Smooth muscle cell (in vitro differentiated cells): ENCODE results near the gene SNX13. TPM values are rescaled to one million over a fixed set of nuclear protein-coding genes. Genes with fewer than 3 reads are reported as not detected.
A peak's percentile ranks its signal among the peaks of the same experiment; 100 is the strongest.

Experiments
- DNase-seq: peaks from one replicate; lab custom pipeline; 2025; ENCODE audit not compliant: unreplicated experiment; lab: John Stamatoyannopoulos, UW
- H2AFZ ChIP-seq: fragments of 200-600 bp; sonication (generic); 2 replicates; pipeline ENCODE4 v1.6.0; 2016; ENCODE audit warnings: antibody characterized with exemption, low read depth, mild to moderate bottlenecking
- H3F3A ChIP-seq: fragments of 200-600 bp; sonication (generic); 2 replicates; pipeline ENCODE4 v1.6.0; 2017; ENCODE audit warnings: antibody characterized with exemption, low read depth
- H3K27ac ChIP-seq: fragments of 200-600 bp; sonication (generic); 2 replicates; pipeline ENCODE4 v1.5.1; 2016; ENCODE audit warnings: low read depth, mild to moderate bottlenecking
- H3K27me3 ChIP-seq: fragments of 200-600 bp; sonication (generic); 2 replicates; pipeline ENCODE4 v1.6.1; 2016; ENCODE audit warnings: low read depth, mild to moderate bottlenecking
- H3K36me3 ChIP-seq: fragments of 200-600 bp; sonication (generic); 2 replicates; pipeline ENCODE4 v1.5.1; 2016; ENCODE audit warnings: low read depth
- H3K4me1 ChIP-seq: fragments of 200-600 bp; sonication (generic); 2 replicates; pipeline ENCODE4 v1.5.1; 2016; ENCODE audit warnings: low read depth
- H3K4me2 ChIP-seq: fragments of 200-600 bp; sonication (generic); 2 replicates; pipeline ENCODE4 v1.6.0; 2016; ENCODE audit warnings: mild to moderate bottlenecking
- H3K4me3 ChIP-seq: fragments of 200-600 bp; sonication (generic); 2 replicates; pipeline ENCODE4 v1.5.1; 2016; ENCODE audit warnings: mild to moderate bottlenecking
- H3K79me2 ChIP-seq: fragments of 200-600 bp; sonication (generic); 2 replicates; pipeline ENCODE4 v1.6.0; 2016; ENCODE audit warnings: low read depth, mild to moderate bottlenecking
- H3K9ac ChIP-seq: fragments of 200-600 bp; sonication (generic); 2 replicates; pipeline ENCODE4 v1.6.0; 2016; ENCODE audit warnings: low read depth
- H3K9me3 ChIP-seq: fragments of 200-600 bp; sonication (generic); replicated peaks from 2 replicates; pipeline ENCODE4 v1.5.1; 2016; ENCODE audit warnings: low read depth
- H4K20me1 ChIP-seq: fragments of 200-600 bp; sonication (generic); 2 replicates; pipeline ENCODE4 v1.6.0; 2016; ENCODE audit warnings: low read depth
- WGBS: methylation state at CpG from one replicate; pipeline ENCODE4 v1.1.7; 2016; ENCODE audit warnings: low lambda C conversion rate; 5-methylcytosine and 5-hydroxymethylcytosine counted together
- polyA plus RNA-seq: library from polyadenylated mRNA; unstranded; fragments of >200 nt; fragmentation: Nextera tagmentation; extraction: Ambion mirVana; gene quantifications from 2 replicates; pipeline ENCODE4 v1.2.1, GENCODE V29; 2016
- total RNA-seq: library from RNA; depleted of rRNA; stranded (reverse); fragments of >200 nt; gene quantifications from 2 replicates; pipeline ENCODE4 v1.2.3, GENCODE V29; 2014
- TF ChIP-seq, protein P1 (sequence below): fragments of 200-600 bp; sonication (generic); IDR thresholded peaks from 2 replicates; pipeline ENCODE4 v1.5.1; 2017; ENCODE audit warnings: borderline replicate concordance, mild to moderate bottlenecking, antibody characterized with exemption; ENCODE audit not compliant: insufficient read depth, poor library complexity, severe bottlenecking

The SNX13 gene
- total and polyA plus RNA-seq, 2 experiments from 2014 or later = 17.0 to 59.6 TPM

DNA sequence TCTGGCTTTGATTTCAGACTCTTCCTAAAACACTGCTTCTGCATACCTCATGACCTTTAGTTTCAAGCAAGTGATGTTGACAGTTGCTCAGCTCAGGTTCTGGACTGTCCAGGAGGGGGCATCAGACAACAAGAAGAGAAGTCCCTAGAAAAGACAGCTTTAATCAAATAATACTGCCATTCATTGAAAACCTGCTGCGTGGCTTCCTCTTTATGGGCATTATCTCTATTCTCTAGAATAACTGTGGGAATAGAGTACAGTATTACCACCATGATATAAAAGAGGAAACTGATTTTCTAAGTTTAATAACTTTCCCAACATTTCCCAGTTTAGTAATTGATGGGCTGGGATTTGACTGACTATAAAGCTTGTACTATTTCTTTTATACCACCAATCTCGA is 170.4 kb downstream of the SNX13 start:
- Histone ChIP-seq H3K27ac (no peak overlapping the region), H3K4me2 (no peak overlapping the region), H3K36me3 (no peaks in the 10 kb centered on the region), H3F3A (peaks cover 14% of the 10 kb centered on the region), H3K79me2 (no peaks in the 10 kb centered on the region), H2AFZ (no peak overlapping the region), H3K9me3 (no peaks in the 10 kb centered on the region), H3K27me3 (no peaks in the 10 kb centered on the region), H3K4me1 (peaks cover 19% of the 10 kb centered on the region), H3K9ac (no peak overlapping the region), H4K20me1 (peaks cover 4% of the 10 kb centered on the region), H3K4me3 (no peak overlapping the region)
- WGBS = 32% methylated on average over 2 of the region's 2 CpGs
- no peak for DNase-seq
- TF ChIP-seq, protein P1, sequence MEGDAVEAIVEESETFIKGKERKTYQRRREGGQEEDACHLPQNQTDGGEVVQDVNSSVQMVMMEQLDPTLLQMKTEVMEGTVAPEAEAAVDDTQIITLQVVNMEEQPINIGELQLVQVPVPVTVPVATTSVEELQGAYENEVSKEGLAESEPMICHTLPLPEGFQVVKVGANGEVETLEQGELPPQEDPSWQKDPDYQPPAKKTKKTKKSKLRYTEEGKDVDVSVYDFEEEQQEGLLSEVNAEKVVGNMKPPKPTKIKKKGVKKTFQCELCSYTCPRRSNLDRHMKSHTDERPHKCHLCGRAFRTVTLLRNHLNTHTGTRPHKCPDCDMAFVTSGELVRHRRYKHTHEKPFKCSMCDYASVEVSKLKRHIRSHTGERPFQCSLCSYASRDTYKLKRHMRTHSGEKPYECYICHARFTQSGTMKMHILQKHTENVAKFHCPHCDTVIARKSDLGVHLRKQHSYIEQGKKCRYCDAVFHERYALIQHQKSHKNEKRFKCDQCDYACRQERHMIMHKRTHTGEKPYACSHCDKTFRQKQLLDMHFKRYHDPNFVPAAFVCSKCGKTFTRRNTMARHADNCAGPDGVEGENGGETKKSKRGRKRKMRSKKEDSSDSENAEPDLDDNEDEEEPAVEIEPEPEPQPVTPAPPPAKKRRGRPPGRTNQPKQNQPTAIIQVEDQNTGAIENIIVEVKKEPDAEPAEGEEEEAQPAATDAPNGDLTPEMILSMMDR = peak; percentile 83

DNA sequence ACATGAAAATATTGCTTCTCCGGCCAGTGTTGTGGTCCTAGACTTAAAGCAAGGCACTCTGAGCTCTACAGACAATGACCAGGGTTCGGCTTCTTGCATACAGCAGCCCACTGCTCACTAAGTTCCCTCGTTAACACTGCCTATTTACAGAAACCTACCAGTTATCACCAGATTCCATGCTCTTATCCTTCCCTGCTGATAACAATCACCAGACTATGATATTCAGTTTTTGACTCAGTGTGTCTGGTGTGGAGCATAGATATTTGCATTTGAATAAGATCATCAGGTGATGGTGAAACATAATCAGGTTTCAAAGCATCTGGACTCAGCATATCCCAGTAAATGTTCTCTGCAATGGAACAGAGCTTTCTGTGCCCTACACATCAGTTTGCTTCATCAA is 182.3 kb downstream of the SNX13 start:
- Histone ChIP-seq H3K4me3 (no peak overlapping the region), H3F3A (no peaks in the 10 kb centered on the region), H4K20me1 (no peaks in the 10 kb centered on the region), H3K9ac (no peak overlapping the region), H3K4me1 (no peaks in the 10 kb centered on the region), H3K36me3 (no peaks in the 10 kb centered on the region), H3K79me2 (no peaks in the 10 kb centered on the region), H3K4me2 (no peak overlapping the region), H3K27me3 (no peaks in the 10 kb centered on the region), H3K27ac (no peak overlapping the region), H3K9me3 (peaks cover 4% of the 10 kb centered on the region), H2AFZ (no peak overlapping the region)
- TF ChIP-seq, protein P1 = no peak
- 58% methylated on average over 3 of the region's 3 CpGs for WGBS
- no peak for DNase-seq

DNA sequence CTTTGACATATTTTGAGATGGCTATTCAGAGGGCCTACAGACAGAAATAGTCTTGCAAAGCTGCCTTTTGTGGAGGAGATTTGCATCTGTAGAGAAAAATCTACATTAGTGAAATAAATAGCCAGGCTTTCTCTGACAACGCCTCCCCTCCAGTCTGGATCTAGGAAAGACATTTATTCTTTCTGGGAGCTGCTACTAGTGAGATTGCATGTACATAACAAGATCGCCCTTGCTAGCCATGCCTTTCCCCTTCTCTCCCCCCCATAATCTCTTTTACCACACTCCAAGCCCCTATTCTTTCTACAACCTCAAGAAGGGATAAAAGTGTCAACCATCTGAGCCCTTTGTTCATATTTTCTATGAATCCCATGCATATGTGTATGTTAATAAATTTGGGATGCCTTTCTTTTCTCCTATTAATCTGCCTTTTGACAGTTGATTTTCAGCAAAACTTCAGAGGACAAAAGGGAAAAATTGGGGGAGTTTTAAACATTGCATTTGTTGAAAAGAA is 194.2 kb downstream of the SNX13 start:
- no peaks in the 10 kb centered on the region for H3K9me3 ChIP-seq
- no peaks in the 10 kb centered on the region for H3K27me3 ChIP-seq
- DNase-seq = no peak
- TF ChIP-seq, protein P1 = no peak
- no peak overlapping the region for H3K4me3 ChIP-seq
- no peaks in the 10 kb centered on the region for H4K20me1 ChIP-seq
- no peak overlapping the region for H3K4me2 ChIP-seq
- 88% methylated on average over 2 of the region's 2 CpGs for WGBS
- H3K4me1 ChIP-seq = no peaks in the 10 kb centered on the region
- H3K79me2 ChIP-seq = no peaks in the 10 kb centered on the region
- H3F3A ChIP-seq = no peaks in the 10 kb centered on the region
- no peaks in the 10 kb centered on the region for H3K36me3 ChIP-seq
- H3K9ac ChIP-seq = no peak overlapping the region
- no peak overlapping the region for H3K27ac ChIP-seq
- H2AFZ ChIP-seq = no peak overlapping the region

DNA sequence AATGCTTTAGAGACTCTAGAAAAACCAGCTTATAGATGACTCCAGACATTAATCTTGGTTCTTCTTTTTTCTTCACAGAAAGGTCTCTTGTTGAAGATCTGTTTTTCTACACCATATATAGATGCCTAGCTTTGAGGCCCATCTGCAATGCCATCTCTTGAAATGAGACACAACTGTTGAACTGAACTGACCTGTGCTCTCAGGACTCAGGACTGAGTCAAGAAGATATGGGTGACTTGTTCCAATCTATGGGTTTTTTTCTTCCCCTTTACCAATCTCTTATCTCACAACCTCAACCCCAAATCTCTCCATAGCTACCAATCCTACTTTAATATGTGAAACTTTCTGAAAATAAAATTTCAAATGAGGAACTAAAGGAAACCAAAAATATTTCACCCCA is 194.7 kb downstream of the SNX13 start:
- no peaks in the 10 kb centered on the region for H4K20me1 ChIP-seq
- no peak overlapping the region for H3K4me2 ChIP-seq
- no peaks in the 10 kb centered on the region for H3F3A ChIP-seq
- no peak overlapping the region for H2AFZ ChIP-seq
- H3K9me3 ChIP-seq = no peaks in the 10 kb centered on the region
- no peaks in the 10 kb centered on the region for H3K27me3 ChIP-seq
- H3K36me3 ChIP-seq = no peaks in the 10 kb centered on the region
- no peak overlapping the region for H3K27ac ChIP-seq
- no peak overlapping the region for H3K4me3 ChIP-seq
- TF ChIP-seq, protein P1 = no peak
- no peaks in the 10 kb centered on the region for H3K79me2 ChIP-seq
- H3K4me1 ChIP-seq = no peaks in the 10 kb centered on the region
- no peak overlapping the region for H3K9ac ChIP-seq
- DNase-seq = no peak
